HepG2 (cell line): ENCODE measurements around the gene ARHGEF3. TPM values are rescaled to one million over a fixed set of nuclear protein-coding genes. Genes with fewer than 3 reads are reported as not detected.

Source experiments
- TMF1 ChIP-seq: sonication (generic); formaldehyde crosslinking; IDR thresholded peaks from 2 replicates; pipeline ENCODE4 v1.8.1; 2022; ENCODE audit warnings: low read depth, missing genetic modification reagents
- ZFP82 ChIP-seq: sonication (generic); formaldehyde crosslinking; IDR thresholded peaks from 2 replicates; pipeline ENCODE4 v1.5.1; 2020; ENCODE audit warnings: mild to moderate bottlenecking, missing genetic modification reagents, borderline replicate concordance
- ZNF30 ChIP-seq: sonication (generic); formaldehyde crosslinking; IDR thresholded peaks from 2 replicates; pipeline ENCODE4 v1.5.0; 2020; ENCODE audit warnings: mild to moderate bottlenecking, missing genetic modification reagents
- ZNF512B ChIP-seq: sonication (generic); formaldehyde crosslinking; IDR thresholded peaks from 2 replicates; pipeline ENCODE4 v1.5.1; 2020; ENCODE audit warnings: missing genetic modification reagents, mild to moderate bottlenecking, borderline replicate concordance
- ZNF576 ChIP-seq: sonication (generic); formaldehyde crosslinking; IDR thresholded peaks from 2 replicates; pipeline ENCODE4 v1.4.0; 2020; ENCODE audit warnings: mild to moderate bottlenecking, missing genetic modification reagents
- polyA plus RNA-seq, 8 experiments: library from polyadenylated mRNA; depleted of rRNA in 3 of 8; stranded (reverse) in 7 of 8; unstranded in 1 of 8; fragments of >200 nt; fragmentation: Illumina TruSeq in 4 of 8; extraction: Trizol in 4 of 8; gene quantifications; 2 replicates each; pipeline versions ENCODE4 v1.2.1 to v1.2.3, GENCODE V29; 2011 to 2016; ENCODE audit warnings: low read depth in 4 of 8, missing spikeins in 1 of 8, mixed read lengths in 1 of 8; ENCODE audit not compliant: insufficient read depth in 1 of 8
- total RNA-seq, 5 experiments: library from RNA; depleted of rRNA; stranded (reverse); fragments of >200 nt; fragmentation: Illumina TruSeq; extraction: Trizol; gene quantifications; 2 replicates each; pipeline ENCODE4 v1.2.3, GENCODE V29; 2016; ENCODE audit warnings: low read depth in 1 of 5
- TF ChIP-seq, protein P1 (sequence below): sonication (generic); formaldehyde crosslinking; IDR thresholded peaks from 2 replicates; pipeline ENCODE4 v1.4.0; 2020; ENCODE audit warnings: missing genetic modification reagents, mild to moderate bottlenecking, borderline replicate concordance

The ARHGEF3 gene
- total and polyA plus RNA-seq, 2 of the 13 experiments (the other 11 are each of a cell fraction or from before 2014, with no cell fraction given), result 14.8 to 23.1 TPM

DNA sequence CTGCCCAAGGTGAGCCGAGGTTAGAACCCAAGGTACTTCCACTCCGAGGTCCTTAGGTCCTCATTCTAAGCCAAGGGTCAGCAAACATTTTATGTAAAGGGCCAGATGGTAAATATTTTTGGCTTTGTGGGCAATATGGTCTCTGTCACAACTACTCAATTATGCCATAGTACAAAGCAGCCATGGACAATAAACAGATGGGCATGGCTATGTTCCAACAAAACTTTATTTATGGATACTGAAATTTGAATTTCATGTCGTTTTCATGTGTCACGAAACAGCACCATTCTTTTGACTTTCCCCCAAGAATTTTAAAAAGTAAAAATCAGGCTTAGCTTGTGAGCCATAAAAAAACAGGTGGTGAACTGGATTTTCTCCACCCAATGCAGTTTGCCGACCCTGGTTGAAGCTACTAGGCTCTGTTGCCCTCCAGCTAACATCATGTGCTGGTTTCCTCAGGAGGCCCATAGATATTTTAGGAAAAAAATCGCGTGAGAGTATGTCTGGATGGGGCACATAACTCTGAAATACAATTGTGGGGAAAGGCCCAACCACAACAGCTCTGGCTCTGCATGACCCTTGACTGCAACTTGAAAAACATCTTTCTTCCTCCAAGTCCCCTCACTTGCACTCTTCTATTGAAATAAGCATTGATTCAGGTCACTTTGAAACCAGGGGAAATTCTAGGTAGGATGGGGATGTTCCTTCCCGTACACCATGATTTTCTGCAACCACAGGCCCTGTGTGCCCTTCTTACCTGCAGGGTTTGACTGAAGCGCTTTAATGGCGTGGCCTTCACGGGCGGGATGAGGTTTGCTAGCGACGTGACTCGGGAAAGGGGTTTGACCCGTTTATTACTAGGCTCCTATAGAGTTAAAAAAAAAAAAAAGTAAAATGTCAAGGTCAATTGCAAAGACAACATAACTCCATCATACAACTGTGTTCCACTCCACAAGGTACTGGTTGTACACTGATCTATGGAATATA, 28.5 kb downstream of the ARHGEF3 start (continued):
- TF ChIP-seq ZNF512B (CRISPR knock-in tag), result no peak
- no peak for TF ChIP-seq ZFP82 (CRISPR knock-in tag)
- TF ChIP-seq, protein P1, sequence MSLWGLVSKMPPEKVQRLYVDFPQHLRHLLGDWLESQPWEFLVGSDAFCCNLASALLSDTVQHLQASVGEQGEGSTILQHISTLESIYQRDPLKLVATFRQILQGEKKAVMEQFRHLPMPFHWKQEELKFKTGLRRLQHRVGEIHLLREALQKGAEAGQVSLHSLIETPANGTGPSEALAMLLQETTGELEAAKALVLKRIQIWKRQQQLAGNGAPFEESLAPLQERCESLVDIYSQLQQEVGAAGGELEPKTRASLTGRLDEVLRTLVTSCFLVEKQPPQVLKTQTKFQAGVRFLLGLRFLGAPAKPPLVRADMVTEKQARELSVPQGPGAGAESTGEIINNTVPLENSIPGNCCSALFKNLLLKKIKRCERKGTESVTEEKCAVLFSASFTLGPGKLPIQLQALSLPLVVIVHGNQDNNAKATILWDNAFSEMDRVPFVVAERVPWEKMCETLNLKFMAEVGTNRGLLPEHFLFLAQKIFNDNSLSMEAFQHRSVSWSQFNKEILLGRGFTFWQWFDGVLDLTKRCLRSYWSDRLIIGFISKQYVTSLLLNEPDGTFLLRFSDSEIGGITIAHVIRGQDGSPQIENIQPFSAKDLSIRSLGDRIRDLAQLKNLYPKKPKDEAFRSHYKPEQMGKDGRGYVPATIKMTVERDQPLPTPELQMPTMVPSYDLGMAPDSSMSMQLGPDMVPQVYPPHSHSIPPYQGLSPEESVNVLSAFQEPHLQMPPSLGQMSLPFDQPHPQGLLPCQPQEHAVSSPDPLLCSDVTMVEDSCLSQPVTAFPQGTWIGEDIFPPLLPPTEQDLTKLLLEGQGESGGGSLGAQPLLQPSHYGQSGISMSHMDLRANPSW (CRISPR knock-in tag), result no peak
- no peak for TF ChIP-seq ZNF576 (CRISPR knock-in tag)
- TF ChIP-seq TMF1 (CRISPR knock-in tag), result no peak
- no peak for TF ChIP-seq ZNF30 (CRISPR knock-in tag)
